ENCODE data around the gene RPS21.

DNA sequence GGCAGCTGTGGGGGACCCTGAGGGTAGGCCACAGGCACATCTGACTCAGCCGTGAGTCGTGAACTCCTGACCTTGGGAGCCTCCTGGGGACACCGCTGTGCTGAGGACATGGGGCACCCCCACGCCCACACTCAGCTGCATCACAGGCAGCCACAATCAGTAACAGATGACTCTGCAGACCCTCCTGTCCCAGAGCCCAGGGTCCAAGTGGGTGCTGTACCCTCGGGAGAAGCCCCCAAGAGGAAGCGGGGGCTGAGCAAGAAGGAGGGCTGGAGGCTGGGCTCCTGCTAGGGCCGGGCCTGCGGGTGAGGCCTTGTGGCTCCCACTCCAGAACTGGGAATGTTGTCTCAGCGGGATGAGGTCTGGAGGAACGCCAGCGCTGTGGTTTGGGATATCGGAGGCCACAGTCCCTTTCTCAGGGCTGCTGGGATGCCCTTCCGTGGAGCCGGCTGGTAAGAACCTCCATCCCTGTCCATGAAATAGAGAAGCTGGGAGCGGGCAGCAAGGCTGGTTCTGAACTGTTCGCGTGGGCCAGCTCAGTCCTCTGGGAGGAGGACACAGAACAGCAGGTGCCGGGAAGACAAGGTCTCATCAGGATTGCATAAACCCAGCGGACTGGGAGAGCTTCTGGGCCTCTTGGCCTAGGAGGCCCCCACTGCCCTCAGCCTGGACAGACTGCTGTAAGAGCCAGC is 16.6 kb upstream of the RPS21 start:
- TF ChIP-seq CTCF (IDR thresholded peaks at IDR 0.05) (no peak), POLR2A (IDR thresholded peaks at IDR 0.05) (no peak)

All from lower leg skin (tissue), 3 donors.